HFF-Myc (cell line): ENCODE measurements around the gene R3HDML.

Source experiments
- DNase-seq: peaks from one replicate; pipeline ENCODE4 v3.0.0-alpha.2; 2011; ENCODE audit warnings: low read depth; ENCODE audit errors: extremely low read depth
- H3K4me3 ChIP-seq: replicated peaks from 2 replicates; pipeline ENCODE4 v1.5.1; 2011; ENCODE audit warnings: low read depth, mild to moderate bottlenecking, control low read depth, low read length
- TF ChIP-seq, protein P1 (sequence below): IDR thresholded peaks from 2 replicates; pipeline ENCODE4 v1.5.1; 2012; ENCODE audit warnings: mild to moderate bottlenecking, low read depth, low read length, control low read depth; ENCODE audit errors: missing control alignments

The R3HDML gene

DNA sequence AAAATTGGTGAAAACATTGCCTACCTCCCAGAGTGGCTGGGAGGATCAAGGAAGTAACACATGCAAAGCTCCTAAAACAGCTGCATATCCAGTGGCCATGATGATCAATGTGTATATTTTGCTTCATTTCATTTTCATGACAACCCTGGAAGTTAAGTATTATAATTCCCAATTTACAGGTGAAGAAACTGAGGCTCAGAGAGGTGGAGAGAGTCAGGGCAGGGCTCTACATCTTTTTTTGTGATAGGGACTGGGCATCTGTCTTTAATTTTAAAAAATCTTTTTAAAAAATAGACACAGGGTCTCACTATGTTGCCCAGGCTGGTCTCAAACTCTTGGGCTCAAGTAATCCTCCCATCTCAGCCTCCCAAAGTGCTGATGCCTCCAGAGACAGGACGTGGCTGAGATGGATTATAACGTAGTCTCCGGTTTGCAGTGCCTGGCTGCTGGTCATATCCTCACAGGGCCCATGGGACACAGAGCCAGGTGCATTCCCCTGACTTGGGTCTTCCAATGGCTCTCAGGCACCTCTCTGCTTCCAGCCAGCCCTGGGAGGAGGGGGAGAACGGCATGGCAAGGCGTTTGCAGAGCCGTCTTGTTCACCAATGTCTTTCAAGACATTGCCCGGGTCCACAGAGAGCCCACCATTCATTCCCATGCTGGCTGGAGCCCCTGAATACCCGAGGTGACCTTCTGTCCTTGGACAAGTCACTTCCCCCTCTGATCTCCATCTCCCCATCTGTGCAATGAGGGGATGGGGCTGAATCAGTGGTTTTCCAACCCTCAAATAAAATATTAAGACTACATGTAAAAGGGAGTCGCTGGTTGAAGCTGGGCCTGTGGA, 57.0 kb downstream of the R3HDML start:
- no peak overlapping the region for H3K4me3 ChIP-seq
- DNase-seq, result no peak
- TF ChIP-seq, protein P1, sequence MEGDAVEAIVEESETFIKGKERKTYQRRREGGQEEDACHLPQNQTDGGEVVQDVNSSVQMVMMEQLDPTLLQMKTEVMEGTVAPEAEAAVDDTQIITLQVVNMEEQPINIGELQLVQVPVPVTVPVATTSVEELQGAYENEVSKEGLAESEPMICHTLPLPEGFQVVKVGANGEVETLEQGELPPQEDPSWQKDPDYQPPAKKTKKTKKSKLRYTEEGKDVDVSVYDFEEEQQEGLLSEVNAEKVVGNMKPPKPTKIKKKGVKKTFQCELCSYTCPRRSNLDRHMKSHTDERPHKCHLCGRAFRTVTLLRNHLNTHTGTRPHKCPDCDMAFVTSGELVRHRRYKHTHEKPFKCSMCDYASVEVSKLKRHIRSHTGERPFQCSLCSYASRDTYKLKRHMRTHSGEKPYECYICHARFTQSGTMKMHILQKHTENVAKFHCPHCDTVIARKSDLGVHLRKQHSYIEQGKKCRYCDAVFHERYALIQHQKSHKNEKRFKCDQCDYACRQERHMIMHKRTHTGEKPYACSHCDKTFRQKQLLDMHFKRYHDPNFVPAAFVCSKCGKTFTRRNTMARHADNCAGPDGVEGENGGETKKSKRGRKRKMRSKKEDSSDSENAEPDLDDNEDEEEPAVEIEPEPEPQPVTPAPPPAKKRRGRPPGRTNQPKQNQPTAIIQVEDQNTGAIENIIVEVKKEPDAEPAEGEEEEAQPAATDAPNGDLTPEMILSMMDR, result no peak

GRCh38 chr20:44394452-44394701, 57.5 kb downstream of the R3HDML start:
- no peak for DNase-seq
- TF ChIP-seq, protein P1, result no peak
- no peak overlapping the region for H3K4me3 ChIP-seq

DNA sequence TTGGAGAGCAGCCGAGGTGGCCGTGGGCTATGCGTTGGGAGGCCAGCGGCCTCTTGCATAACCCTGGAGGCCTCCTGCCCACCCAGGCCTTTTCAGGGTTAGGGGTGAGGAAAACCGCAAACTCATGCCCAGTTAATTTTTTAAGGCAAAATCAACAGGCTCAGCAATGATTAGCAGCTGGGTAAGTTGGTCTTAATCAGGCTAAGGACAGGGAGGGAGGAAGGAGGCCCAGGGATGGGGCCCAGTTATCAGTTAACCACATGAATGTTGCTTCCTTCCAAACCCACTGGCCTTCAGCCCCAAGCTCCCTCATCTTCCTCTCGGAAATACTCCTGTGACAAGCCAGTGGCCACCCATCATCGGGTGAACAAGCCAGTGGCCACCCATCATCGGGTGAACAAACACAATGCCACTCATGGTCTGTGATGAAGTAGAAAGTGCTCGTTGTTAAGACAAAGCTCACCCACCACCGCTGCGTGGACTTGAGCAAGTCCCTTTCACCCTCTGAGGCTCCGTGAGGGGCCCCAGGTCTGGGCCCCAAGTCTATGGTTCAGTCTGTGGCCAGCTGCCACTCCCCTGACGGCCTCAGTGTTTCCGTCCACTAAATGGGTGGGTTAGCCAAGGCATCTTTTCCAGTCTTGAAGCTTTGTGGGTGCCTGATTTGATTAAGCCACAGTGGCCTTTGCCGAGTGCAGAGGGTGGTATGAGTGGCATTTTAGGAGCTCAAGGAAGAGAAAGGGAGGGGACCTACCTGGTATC, 58.0 kb downstream of the R3HDML start:
- no peak for DNase-seq
- TF ChIP-seq, protein P1, result no peak
- H3K4me3 ChIP-seq, result no peak overlapping the region

DNA sequence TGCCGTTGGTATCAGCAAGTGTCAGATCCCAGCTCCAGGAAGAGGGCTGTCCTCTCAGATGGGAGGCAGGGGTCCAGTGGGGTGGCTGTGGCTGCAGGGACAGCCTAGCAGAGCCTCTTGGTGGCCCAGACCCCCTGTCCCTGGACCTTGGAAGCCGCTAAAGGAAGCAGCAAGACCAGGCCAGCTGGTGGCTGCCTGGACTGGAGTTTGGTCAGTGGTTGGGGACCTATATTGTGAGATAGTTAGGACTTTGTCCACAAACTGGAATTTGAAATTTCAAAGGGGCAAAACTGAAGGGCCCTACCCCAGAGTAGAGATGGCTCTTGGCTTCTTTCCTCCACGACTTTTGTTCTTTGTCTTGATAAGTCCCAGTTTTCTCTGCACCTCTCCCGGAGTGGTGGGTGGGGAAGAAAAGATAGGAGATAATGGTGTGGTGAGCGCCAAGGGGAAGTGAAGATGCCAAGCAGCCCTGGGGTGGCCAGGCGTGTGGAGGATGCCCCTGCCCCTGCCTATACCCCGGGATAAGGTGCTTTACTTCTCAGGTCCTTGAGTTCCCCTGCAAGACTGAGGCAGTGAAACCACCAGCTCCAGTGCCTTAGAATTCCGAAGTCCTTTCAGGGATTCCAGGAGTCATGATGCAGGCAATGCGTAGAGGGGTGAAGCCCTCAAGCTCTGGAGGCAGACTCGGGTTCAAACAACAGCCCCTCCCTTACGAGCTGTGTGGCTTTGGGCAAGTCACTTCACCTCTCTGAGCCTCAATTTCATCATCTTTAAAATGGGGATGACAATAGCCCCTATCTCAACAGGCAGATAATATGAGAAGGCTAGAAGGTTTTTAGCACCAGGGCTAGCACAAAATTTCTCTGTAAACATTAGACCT, 58.9 kb downstream of the R3HDML start:
- no peak for DNase-seq
- no peak overlapping the region for H3K4me3 ChIP-seq
- TF ChIP-seq, protein P1, result no peak

DNA sequence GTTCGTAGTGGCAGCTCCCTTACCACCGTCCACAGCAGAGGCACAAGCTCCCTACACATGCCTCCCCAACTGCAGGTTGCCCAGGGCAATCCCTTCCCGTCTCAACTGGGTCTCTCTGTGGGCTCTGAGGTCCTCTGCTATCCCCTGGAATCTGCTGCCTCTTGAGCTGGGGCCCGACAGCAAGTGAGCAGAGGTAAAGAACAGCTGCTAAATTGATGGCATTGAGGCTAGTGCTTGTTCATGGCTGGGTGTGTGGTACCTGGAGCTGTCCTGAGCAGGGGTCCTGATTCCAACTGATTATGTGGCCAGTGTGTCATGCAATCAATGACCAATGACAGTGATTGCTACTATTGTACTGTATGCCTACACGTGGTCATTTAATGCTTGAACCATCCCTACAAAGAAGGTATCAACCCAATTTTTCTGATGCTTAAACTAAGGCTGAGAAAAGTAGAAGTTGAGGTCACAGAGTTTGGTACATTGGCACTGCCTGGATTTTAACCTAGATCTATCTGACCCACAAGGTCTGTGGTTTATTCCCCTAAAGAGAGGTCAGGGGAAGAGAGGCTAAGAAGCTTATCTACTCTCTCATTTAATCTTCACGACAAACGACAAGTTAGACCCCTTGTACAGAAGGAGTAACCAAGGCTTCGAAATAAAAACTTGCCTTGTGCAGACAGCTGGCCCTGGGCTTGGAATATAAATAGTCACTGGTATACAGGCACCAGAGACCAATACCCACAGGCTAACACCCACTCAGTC, 59.7 kb downstream of the R3HDML start:
- TF ChIP-seq, protein P1, result no peak
- no peak overlapping the region for H3K4me3 ChIP-seq
- no peak for DNase-seq

DNA sequence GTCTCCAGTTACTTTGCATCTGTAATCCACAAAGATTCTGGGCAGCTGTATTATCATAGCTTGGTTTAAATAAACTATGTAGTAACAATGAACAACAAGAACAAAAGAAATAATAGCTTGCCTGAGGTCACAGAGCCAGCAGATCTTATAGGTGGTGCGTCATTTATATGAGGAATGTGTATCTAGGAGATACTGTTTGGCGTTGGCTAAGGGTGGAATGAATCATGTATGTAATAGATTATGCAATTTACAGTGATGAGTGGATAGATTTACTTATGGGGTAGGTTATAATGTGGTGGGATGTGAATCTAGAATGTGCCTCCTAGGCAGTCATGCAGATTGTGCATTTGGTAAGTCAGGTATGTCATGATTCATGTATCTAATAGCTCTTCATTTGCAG, 61.5 kb downstream of the R3HDML start:
- no peak overlapping the region for H3K4me3 ChIP-seq
- TF ChIP-seq, protein P1, result no peak
- no peak for DNase-seq
